Testis (tissue), 2 donors: ENCODE data around the gene ZNF394.

Source experiments
- POLR2A ChIP-seq: fragments of 450-650 bp; IDR thresholded peaks from one replicate; pipeline ENCODE4 v1.6.1; 2017; ENCODE audit warnings: antibody characterized with exemption, mild to moderate bottlenecking, moderate library complexity
- TF ChIP-seq, protein P1 (sequence below), 3 experiments: fragments of 450-650 bp in 2 of 3; fragments of 200-600 bp in 1 of 3; sonication (generic) in 1 of 3; IDR thresholded peaks; one replicate each; pipeline ENCODE4 v1.5.1; 2016 to 2019; ENCODE audit warnings: antibody characterized with exemption in 3 of 3, mild to moderate bottlenecking in 2 of 3, moderate library complexity in 1 of 3

GRCh38 chr7:99476107-99476506 is 24.0 kb downstream of the ZNF394 start:
- TF ChIP-seq, protein P1, sequence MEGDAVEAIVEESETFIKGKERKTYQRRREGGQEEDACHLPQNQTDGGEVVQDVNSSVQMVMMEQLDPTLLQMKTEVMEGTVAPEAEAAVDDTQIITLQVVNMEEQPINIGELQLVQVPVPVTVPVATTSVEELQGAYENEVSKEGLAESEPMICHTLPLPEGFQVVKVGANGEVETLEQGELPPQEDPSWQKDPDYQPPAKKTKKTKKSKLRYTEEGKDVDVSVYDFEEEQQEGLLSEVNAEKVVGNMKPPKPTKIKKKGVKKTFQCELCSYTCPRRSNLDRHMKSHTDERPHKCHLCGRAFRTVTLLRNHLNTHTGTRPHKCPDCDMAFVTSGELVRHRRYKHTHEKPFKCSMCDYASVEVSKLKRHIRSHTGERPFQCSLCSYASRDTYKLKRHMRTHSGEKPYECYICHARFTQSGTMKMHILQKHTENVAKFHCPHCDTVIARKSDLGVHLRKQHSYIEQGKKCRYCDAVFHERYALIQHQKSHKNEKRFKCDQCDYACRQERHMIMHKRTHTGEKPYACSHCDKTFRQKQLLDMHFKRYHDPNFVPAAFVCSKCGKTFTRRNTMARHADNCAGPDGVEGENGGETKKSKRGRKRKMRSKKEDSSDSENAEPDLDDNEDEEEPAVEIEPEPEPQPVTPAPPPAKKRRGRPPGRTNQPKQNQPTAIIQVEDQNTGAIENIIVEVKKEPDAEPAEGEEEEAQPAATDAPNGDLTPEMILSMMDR (IDR thresholded peaks at IDR 0.05), result no peak
- TF ChIP-seq POLR2A, result no peak
